SHP77 treated with DMSO at 0.1 percent for 48 hours (cell line): Measurements from ENCODE around the gene H2BW1.
"Not testable (repeated sequence)": the region's sequence is repeated elsewhere in the genome, so short reads cannot be mapped to it uniquely, and the experiment has no call there.

Experiments used
- DNase-seq: peaks from one replicate; lab custom pipeline; 2025; lab: John Stamatoyannopoulos, UW

H2BW1 gene

DNA sequence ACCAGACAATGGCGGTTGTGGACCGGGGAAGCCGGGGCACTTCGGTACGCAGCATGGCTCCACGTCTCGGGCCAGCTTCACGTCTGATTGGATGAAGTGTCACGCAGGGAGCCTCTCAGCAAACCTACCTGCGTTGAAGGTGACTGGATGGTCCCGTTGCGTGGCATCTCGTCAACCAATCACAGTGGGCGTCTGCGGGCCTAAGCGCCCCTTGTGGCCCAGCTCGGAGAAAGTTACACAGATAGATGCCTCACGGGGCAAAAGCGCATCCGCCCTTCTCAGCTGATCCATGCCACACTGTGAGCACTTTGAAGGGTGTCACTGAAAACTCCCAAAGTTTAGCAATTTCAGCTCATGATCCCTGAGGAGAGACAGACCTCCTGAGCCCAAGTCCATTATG lies at the start of gene H2BW1:
H2BW1 (minus strand) TSS at position 103 of the 400 bp plus-strand sequence. CDS start 132 bp downstream, outside the sequence.
- DNase-seq = no peak

DNA sequence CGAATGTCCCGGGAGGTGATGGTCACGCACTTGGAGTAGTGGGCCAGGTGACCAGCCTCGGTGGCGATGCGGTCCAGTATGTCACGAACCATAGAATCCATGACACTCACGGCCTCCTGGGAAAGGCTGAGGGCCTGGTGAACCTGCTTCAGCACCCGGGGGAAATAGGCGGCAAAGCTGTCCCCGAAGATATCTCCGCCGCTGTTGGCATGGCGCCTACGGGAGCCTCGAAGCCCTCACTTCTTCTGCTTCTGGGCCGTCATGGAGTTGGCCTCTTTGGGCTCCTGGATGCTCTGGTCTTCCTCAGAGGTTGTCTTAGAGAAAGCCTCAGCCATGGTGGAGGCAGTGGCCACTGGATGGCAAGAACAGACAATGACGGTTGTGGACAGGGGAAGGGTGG lies 49.1 kb upstream of the H2BW1 start:
- not testable (repeated sequence) for DNase-seq

DNA sequence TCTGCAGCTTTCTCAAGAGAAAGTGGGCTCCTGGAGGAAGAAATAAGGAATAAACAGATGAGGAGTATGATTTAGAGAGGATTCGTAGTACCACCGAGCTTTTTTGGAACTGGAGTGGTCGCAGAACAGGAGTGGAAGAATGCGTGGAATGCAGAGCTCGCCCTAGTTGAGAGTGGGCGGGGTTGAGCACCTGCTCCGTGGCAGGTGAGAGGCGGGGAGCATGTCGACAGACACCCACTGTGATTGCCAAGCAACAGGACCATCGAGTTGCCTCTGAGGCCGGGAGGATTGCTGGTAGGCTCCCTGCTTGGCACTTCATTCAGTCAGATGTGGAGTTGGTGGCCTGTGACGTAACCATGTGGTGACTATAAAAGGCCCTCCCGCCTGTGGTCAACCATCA lies 41.4 kb upstream of the H2BW1 start:
- DNase-seq = not testable (repeated sequence)

GRCh38 chrX:104047171-104047570 lies 33.7 kb upstream of the H2BW1 start:
- DNase-seq = no peak

- no peak for DNase-seq
Observed at GRCh38 chrX:104045642-104046041, 32.1 kb upstream of the H2BW1 start.

GRCh38 chrX:104041003-104041402 lies 27.5 kb upstream of the H2BW1 start:
- DNase-seq = no peak

DNA sequence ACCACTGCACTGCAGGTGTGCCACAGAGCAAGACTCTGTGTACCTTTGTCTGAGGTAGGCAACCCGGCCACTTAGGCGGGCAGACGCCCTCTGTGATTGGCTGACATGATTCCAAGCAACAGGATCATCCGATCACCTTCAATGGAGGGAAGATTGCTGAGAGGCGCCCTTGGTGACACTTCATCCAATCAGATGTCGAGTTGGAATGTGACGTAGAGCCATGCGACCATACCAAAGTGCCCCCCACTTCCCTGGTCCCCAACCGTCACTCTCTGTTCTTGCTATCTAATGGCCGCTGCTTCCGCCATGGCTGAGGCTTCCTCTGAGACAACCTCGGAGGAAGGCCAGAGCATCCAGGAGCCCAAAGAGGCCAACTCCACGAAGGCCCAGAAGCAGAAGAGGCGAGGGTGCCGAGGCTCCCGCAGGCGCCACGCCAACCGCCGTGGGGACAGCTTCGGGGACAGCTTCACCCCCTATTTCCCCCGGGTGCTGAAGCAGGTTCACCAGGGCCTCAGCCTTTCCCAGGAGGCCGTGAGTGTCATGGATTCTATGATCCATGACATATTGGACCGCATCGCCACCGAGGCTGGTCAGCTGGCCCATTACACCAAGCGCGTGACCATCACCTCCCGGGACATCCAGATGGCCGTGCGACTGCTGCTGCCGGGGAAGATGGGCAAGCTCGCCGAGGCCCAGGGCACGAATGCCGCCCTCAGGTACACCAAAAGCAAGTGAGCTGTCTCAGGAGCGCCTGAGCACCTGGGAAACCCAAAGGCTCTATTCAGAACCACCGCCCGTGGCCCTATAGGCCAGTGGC lies 26.4 kb upstream of the H2BW1 start, which contains the start of gene H2BW2:
H2BW2 (plus strand) TSS at position 268 of the 817 bp plus-strand sequence; CDS start at position 307, 39 bp downstream.
- no peak for DNase-seq

GRCh38 chrX:104018126-104018525 lies 4.6 kb upstream of the H2BW1 start:
- DNase-seq = no peak

- DNase-seq = not testable (repeated sequence)
Observed at GRCh38 chrX:104015576-104015975, 2.1 kb upstream of the H2BW1 start.

GRCh38 chrX:104013158-104013557 lies 350 bp downstream of the H2BW1 start:
- DNase-seq = no peak

GRCh38 chrX:104008831-104009230 lies 4.7 kb downstream of the H2BW1 start:
- no peak for DNase-seq

DNA sequence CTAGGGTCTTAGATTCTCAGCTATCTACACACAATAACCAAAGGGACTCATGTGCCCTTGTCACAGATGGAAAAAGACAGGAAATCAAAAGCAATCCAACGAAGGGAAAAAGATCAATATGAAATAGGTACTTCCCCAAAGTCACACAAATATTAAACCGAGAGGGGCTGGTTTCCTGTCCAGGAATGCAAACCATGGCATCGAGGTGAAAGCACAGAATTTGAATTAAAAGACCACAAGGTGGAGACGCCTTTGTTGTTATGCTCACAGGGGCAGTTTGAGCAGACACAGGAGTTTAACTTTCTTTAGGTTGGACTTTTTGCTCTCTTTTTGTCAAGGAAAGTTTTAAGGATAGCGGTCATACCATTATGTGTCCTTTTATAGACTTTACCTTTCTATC lies 14.3 kb downstream of the H2BW1 start:
- DNase-seq = no peak

GRCh38 chrX:103983508-103983907 lies 30.0 kb downstream of the H2BW1 start:
- not testable (repeated sequence) for DNase-seq

DNA sequence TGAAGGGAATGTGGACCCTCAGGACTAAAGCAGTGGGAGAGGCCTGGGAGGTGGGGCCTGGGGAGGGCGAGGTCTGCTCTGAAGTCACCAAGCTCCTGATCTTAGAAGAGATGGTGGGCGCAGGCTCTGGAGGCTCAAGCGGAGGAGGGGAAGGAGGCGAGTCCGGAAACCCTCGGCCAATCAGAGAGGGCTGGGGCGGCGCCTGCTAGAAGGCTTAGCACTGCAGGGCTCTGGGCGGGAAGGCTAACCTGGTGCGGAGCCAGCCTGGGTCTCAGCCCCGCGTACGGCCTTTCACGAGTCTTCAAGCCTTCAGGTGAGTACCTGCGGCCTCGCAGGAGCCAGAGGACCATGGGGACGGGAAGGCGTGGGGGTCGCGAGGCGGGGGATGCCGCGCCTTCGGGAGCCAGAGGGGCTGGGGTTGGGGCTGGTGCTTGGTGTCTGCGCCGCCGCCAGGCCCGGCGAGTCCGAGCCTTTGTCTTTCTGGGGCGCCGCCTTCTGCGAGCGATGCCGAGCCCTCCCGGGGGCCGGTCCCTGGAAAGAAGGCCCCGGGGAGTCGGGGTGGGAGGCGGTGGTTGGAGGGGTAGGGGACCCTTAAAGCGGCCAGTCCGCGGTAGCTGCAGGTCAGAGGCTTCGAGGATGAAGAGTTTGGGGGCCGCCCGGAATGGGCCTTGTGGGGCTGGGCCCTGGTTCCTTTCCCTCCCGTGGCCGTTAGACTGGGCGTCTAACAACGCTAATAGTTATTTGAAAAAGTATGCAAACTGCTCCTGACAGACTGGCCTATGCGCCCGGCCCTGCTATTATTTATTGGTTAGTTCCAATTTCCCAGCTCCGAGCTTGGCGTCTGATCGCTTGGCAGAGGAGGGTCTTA lies 50.9 kb downstream of the H2BW1 start, which contains the start of gene TMSB15B:
TMSB15B (plus strand) TSS at position 217 of the 868 bp plus-strand sequence.
- not testable (repeated sequence) for DNase-seq
